WTC11 (cell line): ENCODE measurements around the gene ARHGAP6.

Experiments
- CREB1 ChIP-seq: sonication (generic); formaldehyde crosslinking; IDR thresholded peaks from 2 replicates; pipeline ENCODE4 v1.8.0; 2023; ENCODE audit warnings: mild to moderate bottlenecking, missing genetic modification reagents
- SP1 ChIP-seq: sonication (generic); formaldehyde crosslinking; conservative IDR thresholded peaks from 2 replicates; pipeline ENCODE4 v1.8.1; 2022; ENCODE audit warnings: missing genetic modification reagents
- TP53 ChIP-seq: sonication (generic); formaldehyde crosslinking; IDR thresholded peaks from 2 replicates; pipeline ENCODE4 v1.8.1; 2023; ENCODE audit warnings: mild to moderate bottlenecking, missing genetic modification reagents
- TF ChIP-seq, protein P1 (sequence below): fragments of 200-600 bp; IDR thresholded peaks from 2 replicates; pipeline ENCODE4 v1.8.0; 2022; ENCODE audit warnings: antibody characterized with exemption
- TF ChIP-seq, protein P2 (sequence below): sonication (generic); formaldehyde crosslinking; IDR thresholded peaks from 2 replicates; pipeline ENCODE4 v1.8.1; 2023; ENCODE audit warnings: mild to moderate bottlenecking, moderate library complexity, missing genetic modification reagents

DNA sequence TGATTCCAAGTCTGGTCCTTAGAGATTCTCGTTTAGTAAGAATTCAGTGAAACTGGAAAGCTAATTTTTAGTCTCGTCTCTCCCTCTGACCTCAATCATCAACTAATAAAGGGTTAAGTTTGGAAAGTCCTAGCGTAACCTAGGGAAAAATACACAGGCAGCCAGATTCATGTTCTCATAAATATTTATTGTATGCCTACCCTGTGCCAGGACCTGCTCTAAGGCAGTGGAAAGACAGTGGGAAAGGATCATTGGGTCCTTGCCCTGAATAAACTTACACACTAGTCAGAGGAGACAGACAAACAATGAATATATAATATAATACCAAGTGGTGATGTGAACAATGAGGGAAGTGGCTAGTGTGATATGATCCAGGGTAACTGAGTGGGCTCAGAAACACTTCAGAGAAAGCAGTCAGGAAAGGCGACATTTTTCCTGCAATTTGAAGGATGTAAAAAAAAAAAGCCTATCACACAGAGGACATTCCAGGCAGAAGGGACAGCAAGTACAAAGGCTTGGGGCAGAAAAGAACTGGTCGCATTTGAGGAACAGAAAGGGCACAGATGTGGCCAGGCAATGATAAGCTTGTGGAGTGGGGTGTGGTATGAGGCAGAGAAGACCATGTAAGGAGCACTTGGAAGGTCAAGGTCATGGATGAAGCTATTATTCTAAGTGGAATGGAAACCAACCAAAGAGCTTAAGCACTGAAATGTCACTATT lies 243.8 kb downstream of the ARHGAP6 start:
- TF ChIP-seq, protein P1, sequence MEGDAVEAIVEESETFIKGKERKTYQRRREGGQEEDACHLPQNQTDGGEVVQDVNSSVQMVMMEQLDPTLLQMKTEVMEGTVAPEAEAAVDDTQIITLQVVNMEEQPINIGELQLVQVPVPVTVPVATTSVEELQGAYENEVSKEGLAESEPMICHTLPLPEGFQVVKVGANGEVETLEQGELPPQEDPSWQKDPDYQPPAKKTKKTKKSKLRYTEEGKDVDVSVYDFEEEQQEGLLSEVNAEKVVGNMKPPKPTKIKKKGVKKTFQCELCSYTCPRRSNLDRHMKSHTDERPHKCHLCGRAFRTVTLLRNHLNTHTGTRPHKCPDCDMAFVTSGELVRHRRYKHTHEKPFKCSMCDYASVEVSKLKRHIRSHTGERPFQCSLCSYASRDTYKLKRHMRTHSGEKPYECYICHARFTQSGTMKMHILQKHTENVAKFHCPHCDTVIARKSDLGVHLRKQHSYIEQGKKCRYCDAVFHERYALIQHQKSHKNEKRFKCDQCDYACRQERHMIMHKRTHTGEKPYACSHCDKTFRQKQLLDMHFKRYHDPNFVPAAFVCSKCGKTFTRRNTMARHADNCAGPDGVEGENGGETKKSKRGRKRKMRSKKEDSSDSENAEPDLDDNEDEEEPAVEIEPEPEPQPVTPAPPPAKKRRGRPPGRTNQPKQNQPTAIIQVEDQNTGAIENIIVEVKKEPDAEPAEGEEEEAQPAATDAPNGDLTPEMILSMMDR = no peak
- TF ChIP-seq, protein P2, sequence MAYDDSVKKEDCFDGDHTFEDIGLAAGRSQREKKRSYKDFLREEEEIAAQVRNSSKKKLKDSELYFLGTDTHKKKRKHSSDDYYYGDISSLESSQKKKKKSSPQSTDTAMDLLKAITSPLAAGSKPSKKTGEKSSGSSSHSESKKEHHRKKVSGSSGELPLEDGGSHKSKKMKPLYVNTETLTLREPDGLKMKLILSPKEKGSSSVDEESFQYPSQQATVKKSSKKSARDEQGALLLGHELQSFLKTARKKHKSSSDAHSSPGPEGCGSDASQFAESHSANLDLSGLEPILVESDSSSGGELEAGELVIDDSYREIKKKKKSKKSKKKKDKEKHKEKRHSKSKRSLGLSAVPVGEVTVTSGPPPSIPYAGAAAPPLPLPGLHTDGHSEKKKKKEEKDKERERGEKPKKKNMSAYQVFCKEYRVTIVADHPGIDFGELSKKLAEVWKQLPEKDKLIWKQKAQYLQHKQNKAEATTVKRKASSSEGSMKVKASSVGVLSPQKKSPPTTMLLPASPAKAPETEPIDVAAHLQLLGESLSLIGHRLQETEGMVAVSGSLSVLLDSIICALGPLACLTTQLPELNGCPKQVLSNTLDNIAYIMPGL = no peak
- TF ChIP-seq CREB1 (no peak), SP1 (no peak), TP53 (CRISPR knock-in tag) (no peak)
